NCI-H526 (cell line): ENCODE measurements around the gene KIAA1958.

Source experiments
- DNase-seq, 2 experiments: peaks; one replicate each; lab custom pipeline; 2025; lab: John Stamatoyannopoulos, UW

KIAA1958 gene, protein sequence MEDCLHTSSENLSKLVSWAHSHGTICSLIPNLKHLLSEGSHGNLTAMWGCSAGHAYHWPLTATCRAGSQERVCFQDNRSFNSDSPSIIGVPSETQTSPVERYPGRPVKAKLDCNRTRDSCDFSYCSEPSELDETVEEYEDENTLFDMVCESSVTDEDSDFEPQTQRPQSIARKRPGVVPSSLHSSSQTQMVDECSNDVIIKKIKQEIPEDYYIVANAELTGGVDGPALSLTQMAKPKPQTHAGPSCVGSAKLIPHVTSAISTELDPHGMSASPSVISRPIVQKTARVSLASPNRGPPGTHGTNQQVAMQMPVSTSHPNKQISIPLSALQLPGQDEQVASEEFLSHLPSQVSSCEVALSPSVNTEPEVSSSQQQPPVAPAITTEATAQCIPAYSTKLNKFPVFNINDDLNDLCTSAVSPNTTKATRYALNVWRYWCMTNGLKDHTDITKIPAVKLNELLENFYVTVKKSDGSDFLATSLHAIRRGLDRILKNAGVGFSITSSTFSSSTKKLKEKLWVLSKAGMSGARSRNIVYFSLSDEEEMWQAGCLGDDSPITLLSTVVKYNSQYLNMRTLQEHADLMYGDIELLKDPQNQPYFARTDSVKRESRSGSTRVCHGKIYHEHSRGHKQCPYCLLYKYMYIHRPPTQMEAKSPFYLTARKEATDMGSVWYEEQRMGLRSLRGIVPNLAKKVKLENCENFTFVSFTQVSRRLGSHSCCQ

DNA sequence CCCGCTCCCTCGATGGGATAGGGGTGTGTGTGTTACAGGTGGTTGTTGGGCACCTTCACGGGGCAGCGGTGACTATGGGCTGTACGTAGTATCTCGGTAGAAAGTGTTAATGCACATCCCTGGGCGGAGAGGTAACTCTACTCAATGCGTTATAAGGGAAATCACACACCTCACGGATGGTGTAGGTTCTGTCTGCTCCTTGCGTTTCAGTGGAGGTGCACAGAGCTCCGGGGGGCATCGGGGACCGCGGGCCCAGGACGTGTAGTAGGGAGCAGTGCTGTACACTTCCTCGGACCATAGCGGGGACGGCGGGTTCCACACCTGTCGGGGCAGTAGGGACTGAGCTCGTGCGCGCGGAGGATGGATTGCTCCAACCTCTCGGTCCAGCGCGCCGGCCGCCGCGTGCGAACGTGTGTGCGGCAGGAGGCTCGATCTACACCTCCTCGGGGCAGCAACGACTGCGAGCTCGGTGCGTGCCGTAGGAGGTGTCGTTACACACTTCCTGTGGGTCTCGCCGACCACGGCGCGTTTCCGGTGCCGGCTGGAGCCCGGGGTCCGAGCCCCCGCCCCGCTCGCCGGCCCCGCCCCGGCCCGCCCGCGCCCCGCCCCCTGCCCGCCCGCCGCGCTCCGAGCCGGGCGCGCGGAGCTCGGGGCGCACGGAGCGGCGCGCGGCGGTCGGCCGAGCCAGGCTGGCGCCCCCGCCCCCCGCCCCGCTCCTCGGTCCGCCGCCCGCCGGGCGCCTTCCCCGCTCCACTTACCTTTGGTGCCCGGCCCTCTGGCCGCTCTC, at the start of gene KIAA1958:
Gene KIAA1958, plus strand, starts transcription at position 607 of the 787 bp plus-strand sequence. CDS start 87,254 bp downstream, outside the sequence.
- DNase-seq = peak; percentile 60 to 89

DNA sequence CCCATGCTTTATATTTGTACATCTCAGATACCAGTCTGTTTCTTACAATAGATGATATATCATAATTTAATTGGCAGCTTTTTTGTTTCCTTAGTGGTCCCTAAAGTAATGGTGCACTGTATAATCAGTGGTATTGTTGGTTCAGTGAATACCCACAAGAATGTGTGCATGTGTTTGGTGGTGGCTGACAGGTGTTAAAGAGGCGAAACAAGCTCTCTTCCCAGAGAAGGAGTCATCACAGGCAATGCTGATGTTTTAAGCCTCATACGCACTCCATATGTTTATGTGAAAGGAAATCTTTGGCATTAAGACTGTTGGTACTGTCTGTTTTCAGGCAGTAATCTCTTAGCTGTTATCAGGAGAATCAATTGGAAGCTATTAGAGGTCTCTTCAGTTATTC, 49.2 kb upstream of the KIAA1958 start:
- DNase-seq = no peak

DNA sequence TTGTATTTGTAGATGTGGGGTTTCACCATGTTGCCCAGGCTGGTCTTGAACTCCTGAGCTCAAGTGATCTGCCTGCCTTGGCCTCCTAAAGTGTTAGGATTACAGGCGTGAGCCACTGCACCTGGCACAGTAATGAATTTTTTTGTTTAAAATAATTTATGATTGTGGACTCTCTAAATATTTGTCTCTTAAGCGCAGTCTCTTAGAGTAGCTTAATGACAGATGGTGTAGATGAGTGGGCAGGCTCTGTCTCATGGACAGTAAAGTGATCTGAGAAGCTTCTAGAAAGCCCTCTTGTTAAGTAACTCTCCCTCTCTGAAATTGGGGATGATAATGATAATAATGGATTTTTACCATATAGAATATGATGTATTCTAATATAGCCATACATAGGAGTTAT, 47.5 kb upstream of the KIAA1958 start:
- no peak for DNase-seq

DNA sequence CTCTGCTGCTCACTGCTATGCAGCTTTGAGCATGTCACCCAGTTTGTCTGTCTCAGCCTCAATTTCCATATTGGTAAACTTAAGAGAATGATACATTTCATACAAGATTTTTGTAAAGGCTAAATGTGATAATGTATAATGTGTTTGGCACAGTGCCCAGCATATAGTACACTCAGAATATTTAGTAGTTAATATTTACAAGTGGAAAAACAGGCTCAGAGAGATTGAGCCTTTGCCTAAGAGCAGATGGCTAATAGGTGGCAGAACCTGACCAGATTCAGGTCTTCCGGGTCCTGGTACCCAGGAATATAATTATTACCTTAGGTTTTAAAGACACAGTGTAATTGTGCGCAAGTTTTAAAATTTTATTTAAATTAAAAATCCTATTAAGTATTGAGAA, 46.8 kb upstream of the KIAA1958 start:
- no peak for DNase-seq

DNA sequence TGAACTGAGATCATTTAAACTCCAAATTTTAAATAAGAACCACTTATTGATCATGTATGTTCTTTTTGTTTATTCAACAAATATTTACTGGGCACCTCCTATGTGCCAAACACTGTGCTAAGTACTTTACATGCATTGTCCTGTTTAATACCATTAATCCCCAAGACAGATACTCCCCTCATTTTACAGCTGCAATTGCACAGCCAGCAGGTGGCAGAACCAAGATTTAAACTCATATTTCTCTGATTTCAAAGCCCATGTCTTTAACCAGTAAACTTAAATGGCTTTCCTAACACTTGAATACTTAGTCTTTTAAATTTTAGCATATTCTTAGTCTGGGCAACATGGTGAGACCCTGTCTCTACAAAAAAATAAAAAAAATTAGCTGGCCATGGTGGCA, 43.4 kb upstream of the KIAA1958 start:
- no peak for DNase-seq

DNA sequence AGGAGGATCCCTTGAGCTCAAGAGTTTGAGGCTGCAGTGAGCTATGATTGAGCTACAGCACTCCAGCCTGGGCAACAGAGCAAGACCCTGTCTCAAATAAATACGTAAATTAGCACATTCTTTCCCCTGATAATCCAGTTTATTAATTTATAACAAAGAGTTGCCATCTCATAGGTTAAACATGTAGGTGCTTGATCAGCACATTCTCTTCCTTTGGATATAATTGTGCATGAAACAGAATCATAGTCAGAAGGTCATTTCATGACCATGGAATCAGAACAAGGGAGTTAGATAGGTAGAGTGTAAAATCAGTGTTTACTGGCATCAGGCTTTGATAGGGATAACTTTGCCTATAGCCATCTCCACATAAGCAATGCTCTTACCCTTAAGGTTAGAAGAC, 43.0 kb upstream of the KIAA1958 start:
- DNase-seq = no peak

DNA sequence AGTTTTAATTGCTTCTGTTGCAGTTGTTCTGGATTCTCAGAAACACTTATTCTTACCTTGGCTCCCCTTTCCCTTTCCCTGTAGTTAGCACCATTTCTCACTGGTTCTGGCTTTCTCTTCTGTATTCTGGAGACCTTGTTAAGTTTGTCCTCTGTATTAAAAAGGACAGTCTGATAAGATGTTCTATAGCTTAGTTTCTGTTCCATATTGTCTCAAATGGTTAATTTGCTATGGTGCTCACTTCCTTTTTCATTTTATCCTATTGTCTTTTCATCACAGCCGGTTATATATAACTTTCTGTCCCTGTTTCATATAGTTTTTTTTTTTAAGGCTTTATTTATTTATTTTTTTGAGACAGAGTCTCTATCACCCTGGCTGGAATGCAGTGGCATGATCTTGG, 41.4 kb upstream of the KIAA1958 start:
- no peak for DNase-seq

DNA sequence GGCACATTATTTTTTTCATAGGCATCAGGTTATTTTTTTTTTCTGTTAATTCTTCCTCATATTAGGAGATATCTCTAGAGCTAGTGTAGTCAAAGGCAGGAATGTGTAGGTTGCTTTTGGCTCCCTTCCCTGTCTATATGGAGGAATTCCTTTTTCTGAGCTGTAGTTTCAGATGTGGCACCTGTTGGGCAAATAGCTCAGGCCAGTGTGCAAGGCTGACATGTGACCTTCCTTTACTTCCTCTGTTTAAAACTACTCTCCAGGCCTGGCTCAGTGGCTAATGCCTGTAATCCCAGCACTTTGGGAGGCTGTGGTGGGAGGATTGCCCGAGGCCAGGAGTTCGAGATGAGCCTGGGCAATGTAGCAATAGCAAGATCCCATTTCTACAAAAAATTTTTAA, 40.5 kb upstream of the KIAA1958 start:
- DNase-seq = no peak

DNA sequence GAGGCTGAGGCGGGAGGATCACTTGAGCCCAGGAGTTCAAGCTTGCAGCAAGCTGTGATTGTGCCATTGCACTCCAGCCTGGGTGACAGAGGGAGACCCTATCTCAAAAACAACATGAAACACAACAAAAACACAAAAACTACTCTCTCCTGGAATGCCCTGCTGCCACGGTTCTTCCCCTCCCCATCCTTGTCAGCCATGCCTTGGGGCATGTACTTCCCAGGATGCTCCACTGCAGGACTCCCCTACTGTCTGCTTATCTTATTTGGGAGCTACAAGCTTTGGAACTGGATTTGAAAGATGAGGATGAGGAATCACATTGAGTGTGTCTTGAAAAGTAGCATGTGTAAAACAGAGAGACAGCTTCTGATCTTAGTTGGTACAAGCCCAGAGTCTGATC, 40.1 kb upstream of the KIAA1958 start:
- DNase-seq = no peak

DNA sequence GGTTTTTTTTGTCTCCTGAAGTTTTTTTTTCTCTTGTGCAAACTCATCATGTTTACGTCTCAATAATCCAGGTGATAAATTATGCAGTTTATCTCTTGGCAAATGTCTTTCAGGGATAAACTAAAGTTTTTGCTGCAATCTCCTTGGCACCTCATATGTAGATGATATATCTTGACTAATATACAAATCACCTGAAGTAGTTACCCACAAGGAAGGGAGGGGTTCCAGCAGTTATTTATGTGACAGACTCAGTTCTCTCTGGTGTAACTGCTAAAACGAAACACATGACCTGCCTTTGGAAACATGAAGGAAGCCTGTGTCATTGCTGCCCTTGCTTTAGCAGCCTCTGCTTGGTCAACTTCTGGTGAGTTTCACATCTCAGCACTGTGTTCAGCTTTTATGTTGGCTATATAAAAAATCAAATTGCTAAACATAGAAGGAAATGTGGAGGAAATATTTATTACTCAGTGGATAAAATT, 39.3 kb upstream of the KIAA1958 start:
- DNase-seq = no peak

DNA sequence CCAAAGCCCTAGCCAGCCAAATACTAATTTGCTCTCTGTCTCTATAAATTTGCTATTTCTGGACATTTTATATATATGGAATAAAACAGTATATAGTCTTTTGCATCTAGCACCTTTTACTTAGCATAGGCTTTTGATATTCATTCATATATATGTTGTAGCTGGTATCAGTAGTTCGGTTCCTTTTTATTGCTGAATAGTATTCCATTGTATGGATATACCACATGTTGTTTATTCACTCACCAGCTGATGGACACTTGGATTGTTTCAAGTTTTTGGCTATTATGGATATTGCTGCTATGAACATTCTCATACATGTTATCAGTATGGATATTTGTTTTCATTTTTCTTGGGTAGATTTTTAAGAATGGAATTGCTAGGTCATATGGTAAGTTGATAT, 23.8 kb upstream of the KIAA1958 start:
- no peak for DNase-seq

DNA sequence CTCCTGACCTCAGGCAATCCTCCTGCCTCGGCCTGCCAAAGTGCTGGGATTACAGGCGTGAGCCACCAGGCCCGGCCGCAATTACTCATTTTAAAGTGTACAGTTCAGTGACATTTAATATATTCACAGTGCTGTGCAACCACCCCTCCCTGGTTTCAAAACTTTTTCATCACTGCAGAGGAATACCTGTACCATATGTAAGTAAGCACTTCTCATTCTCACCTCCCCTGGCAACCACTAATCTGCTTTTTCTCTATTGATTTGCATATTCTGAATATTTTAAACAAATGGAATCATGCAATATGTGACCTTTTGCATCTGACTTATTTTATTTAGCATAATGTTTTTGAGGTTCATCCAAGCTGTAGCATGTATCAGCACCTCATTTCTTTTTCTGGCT, 21.3 kb upstream of the KIAA1958 start:
- no peak for DNase-seq

DNA sequence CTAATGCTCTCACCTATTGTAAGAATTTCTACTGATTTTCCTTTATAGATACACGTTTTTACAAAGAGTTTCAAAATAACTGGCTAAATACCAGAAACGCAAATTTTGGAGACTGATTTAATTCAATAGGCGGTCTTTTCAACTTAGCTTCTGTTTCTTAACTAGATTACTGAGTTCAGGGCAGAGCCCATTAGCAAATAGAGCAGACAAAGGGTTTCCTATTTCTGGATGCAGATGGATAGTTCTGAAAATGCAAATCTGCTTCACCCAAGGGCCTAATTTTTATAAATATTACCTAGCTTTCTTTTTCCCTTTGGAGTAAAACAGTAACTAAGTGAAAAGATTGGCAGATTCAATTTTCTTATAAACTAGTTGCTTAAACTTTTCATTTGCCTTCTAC, 13.6 kb upstream of the KIAA1958 start:
- peak; percentile 53 to 67 for DNase-seq

DNA sequence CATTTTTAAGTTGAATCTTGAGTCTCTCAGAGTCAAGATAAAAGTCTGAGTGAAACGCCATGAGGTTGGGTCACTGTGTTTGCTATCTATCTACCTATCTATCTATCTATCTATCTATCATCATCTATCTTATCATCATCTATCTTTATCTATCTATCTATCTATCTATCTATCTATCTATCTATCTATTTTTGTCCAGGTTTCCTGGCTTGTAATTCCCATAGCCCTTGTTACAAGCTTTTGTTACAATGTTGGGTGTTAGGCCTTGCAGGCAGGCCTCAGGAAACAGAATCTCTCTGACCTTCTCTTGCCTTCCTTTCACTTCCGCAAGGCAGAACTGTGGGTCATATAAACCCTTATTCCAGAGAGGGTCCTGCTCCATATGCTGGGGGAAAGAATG, 12.6 kb upstream of the KIAA1958 start:
- DNase-seq = no peak

DNA sequence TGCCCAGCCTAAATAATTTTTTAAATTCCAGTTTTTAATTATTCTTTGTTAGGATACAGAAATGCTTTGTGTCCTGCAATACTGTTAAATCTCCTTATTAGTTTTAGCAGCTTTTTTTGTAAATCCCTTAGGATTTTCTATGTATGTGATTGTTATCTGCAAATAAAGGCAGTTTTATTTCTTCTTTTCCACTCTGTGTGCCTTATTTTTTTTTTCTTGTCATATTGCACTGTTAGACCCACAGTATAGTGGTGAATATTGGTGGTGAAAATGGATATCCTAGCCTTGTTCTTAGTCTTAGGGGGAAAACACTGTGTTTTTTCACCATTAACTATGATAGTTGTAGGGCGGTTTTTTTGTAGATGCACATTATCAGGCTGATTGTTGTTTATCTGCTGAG, 11.3 kb upstream of the KIAA1958 start:
- no peak for DNase-seq

DNA sequence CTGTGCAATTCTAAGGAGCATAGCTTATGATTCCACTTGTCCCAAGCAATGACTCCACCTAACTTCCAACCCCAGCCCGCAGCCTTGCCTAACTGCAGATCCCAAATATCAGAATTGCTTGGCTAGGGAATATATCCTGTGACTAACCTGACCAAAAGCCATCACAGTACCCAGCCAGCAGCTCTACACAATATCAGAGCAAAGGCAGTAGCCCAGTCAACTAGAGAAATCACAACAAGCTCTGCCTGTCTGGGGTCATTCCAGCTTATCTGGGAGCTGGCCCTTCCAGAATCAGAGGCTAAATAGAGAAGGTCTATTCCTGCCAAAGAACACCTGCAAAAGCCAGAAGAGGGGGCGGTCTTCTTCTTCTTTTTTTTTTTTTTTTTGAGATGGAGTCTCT, 9.3 kb upstream of the KIAA1958 start:
- no peak for DNase-seq

DNA sequence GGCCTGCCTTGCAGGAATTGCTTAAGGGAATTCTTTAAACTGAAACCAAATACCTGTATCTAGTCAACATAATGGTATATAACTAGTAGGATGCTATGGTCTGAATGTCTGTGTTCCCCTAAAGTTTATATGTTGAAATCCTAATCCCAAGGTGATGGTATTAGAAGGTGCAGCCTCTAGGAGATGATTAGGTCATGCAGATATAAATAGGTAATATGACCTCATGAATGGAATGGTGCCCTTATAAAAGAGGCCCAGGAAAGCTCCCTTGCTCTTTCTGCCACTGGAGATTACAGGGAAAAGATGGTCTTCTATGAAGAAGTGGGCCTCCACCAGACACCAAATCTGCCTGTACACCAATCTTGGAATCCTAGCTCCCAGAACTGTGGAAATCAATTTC, 7.4 kb upstream of the KIAA1958 start:
- DNase-seq = no peak

DNA sequence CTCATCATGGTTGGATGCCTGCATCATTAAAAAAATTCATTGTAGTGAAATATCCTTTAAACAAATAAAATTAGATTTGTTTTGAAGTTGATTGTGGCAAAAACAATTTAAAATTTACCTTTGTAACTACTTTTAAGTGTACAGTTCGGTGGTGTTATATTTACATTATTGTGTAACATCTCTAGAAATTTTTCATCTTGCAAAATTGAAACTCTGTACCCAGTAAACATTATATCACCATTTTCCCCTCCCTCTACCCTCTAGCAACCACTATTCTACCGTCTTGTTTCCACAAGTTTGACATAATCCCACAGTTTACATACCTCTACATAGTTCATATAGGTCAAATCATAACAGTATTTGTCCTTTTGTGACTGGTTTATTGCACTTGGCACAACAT, 2.0 kb upstream of the KIAA1958 start:
- DNase-seq = no peak

DNA sequence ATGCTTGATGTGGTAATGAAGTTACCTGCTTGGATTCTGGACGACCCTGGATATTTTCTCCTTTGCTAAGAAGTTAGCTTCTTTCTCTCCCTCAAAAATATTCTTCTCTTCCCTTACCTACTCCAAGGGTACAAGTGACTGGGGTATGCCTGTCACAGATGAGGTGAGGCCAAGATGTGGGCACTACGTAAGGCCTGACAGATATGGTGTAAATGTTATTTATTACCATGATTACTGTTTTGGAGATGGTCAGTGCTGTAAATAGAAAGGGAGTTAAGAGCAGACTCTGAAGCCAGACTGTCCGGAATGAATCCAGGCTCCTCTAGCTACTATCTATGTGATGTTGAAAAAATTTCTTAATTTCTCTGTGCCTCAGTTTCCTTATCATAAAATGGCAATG, 1.1 kb upstream of the KIAA1958 start:
- no peak for DNase-seq

DNA sequence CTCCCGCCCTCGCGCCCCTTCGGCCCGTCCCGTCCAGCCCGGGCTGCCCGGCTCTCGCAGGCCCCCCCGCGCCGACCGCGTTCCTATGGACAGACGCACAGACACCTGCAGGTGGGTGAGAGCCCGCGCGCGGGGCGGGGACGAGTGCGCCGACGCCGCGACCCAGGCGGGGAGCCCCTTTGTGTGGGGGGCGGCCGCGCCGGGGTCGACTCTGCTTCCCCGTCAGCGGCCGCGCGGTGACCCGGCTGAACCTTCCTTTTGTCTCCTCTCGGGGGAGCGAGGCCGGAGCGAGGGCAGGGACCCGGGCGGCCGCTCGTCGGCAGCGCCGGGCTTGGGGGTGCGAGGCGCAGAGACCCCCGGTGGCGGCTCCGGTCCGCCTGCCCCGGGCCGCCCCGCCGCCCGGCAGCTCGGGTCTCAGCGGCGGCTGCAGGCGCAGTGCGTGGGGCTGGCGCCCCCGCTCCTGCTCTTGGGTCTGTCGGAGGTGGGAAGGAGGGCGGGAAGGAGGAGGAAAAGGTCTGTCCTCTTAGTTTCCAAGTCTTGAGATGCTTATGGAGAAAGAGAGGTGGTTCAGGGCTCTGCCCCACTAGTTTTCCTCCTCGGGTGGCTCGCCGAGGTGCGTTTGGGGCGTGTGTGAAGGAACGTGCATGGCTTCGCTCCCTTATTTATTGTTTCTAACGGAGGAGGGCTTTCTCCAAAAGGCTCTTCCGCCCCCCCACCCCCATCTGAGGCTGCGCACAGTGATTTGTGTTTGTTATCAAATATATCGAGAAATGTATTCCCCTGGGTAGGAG, 576 bp downstream of the KIAA1958 start:
- peak in 1 of 2 experiments; percentile 77 for DNase-seq

DNA sequence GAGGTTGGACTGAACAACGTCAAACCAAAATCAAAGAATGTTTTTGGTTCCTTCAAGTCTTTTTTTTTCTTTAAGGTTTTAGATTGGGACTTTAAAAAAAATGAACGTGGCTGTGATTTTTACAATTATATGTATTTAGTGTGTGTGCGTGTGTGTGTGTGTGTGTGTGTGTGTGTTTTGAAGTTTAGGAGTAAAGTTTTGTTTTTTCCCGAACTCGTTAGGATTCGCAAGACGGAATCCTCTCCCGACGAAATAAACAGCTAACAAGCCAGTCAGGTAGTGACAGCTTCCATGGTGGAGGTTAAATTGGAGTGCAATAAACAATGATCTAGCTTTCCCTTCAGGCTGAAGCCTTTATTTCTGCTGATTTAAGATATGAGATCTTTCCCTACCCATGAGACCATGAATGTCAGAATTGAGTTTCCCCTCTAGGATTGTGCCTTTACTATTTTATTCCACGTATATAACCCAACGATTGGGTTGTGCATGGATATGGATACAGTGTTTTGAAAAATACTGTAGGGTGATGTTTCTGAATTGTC, 1.2 kb downstream of the KIAA1958 start:
- peak in 1 of 2 experiments; percentile 18 for DNase-seq
